Gastroesophageal sphincter (tissue), 3 donors: Measurements from ENCODE around the gene EIF5.
A peak's percentile ranks its signal among the peaks of the same experiment; 100 is the strongest.

ENCODE experiments used
- CTCF ChIP-seq, 4 experiments: fragments of 200-600 bp in 2 of 4; fragments of 450-650 bp in 2 of 4; sonication (generic) in 1 of 4; IDR thresholded peaks; one replicate each; pipeline ENCODE4 v1.5.1; 2017 to 2019; ENCODE audit warnings: antibody characterized with exemption in 4 of 4, mild to moderate bottlenecking in 2 of 4, moderate library complexity in 2 of 4
- EP300 ChIP-seq: sonication (generic); formaldehyde crosslinking; IDR thresholded peaks from one replicate; pipeline ENCODE4 v1.6.1; 2017; ENCODE audit warnings: antibody characterized with exemption, mild to moderate bottlenecking

DNA sequence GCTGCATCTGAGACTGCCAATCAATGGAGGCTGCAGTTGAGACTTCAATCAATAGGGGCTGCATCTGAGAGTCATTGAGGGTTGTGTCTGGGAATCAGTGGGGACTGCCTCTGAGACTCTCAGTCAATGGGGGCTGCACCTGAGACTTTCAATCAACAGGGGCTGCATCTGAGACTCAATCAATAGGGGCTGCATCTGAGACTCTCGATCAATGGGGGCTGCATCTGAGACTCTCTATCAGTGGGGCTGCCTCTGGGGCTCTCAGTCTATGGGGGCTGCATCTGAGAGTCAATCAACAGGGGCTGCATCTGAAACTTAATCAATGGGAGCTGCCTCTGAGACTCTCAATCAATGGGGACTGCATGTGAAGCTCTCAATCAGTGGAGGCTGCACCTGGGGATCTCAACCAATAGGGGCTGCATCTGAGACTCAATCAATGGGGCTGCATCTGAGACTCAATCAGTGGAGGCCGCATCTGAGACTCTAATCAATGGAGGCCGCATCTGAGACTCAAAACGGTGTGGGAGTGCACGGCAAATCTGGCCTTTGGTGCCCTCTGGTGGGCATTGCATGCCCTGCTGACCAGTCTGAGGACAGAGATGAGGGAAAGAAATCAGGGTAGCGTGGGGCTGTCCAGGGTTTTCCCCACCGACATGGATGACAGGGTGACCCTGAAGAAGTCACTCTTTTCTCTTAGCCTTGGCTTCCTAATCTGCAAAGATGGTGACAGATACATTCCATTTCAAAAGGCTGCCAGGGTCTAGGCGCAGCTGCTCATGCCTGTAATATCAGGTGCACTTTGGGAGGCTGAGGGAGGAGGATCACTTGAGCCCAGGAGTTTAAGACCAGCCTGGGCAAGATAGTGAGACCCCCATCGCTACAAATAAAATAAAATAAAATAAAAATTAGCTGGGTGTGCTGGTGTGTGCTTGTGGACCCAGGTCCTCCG, 41.3 kb upstream of the EIF5 start:
- TF ChIP-seq CTCF (IDR thresholded peaks at IDR 0.05) (peak; percentile 89 to 95 (median 93)), EP300 (no peak)
